ELR (cell line): ENCODE results near the gene TRH.

ENCODE experiments used
- DNase-seq: peaks from one replicate; pipeline ENCODE4 v3.0.0-alpha.2; 2015; ENCODE audit warnings: low read depth

TRH gene, protein sequence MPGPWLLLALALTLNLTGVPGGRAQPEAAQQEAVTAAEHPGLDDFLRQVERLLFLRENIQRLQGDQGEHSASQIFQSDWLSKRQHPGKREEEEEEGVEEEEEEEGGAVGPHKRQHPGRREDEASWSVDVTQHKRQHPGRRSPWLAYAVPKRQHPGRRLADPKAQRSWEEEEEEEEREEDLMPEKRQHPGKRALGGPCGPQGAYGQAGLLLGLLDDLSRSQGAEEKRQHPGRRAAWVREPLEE

DNA sequence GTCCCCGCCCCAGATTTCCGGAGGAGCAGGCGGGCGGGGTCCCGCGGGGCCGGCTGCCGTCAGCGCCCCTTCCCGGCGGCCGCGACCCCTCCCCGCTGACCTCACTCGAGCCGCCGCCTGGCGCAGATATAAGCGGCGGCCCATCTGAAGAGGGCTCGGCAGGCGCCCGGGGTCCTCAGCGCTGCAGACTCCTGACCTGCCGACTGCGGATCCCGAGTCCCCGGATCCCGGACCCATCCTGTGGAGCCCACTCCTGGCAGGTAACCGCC lies at the start of gene TRH:
Gene TRH (plus strand): TSS at position 157 of the 269 bp plus-strand sequence. CDS start 1,097 bp downstream, outside the sequence.
- no peak for DNase-seq

DNA sequence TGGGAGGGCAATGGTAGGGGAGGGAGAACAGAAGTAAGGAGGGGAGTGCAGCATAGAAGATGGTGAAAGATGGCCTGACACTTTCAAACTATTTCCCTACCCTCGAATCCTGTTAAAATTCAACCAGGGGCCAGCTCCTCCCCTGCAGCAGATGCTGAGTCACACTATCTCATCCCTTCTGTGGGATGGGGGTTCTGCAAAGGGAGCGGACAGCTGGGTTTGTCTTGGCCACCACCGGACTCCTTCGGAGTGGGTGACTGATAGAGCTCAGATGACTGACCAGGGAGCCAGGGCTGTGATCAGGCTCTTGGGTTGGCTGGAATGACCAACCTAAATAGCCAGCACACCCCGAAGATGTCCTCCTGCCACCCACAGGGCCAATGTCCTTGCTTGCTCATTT lies 47.4 kb upstream of the TRH start:
- DNase-seq = no peak

DNA sequence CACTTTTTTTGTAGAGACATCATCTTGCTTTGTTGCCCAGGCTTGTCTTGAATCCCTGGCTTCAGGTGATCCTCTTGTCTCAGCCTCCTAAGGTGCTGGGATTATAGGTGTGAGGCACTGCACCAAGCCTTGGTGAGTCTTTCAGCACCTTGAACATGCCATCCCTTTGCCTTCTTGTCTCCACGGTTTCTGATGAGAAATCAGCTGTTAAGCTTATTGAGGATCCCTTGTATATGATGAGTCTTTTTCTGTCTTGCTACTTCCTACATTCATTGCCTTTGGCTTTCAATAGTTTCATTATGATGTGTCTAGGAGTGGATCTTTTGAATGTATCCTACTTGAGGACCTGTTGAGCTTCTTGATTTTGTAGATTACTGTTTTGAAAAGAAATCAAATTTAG lies 45.1 kb upstream of the TRH start:
- no peak for DNase-seq

DNA sequence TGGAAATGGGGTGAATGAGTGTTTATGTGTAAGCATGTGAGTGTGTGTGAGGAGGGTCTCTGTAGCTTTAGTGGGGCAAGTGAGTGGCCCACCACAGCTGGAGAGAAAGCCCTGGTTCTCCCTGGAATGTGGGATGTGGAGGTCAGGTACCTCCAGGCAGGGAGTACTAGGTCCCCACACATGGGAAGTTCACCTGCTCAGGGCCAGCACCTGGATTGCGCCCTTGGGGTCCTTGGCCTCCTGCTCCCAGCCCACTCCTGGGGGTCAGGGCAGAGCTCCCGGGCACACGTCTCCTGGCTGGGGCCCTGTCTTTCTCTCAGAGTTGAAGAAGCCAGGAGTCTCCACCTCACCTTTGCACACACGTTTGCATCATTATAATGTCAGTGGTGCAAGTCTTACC lies 41.0 kb upstream of the TRH start:
- DNase-seq = no peak

DNA sequence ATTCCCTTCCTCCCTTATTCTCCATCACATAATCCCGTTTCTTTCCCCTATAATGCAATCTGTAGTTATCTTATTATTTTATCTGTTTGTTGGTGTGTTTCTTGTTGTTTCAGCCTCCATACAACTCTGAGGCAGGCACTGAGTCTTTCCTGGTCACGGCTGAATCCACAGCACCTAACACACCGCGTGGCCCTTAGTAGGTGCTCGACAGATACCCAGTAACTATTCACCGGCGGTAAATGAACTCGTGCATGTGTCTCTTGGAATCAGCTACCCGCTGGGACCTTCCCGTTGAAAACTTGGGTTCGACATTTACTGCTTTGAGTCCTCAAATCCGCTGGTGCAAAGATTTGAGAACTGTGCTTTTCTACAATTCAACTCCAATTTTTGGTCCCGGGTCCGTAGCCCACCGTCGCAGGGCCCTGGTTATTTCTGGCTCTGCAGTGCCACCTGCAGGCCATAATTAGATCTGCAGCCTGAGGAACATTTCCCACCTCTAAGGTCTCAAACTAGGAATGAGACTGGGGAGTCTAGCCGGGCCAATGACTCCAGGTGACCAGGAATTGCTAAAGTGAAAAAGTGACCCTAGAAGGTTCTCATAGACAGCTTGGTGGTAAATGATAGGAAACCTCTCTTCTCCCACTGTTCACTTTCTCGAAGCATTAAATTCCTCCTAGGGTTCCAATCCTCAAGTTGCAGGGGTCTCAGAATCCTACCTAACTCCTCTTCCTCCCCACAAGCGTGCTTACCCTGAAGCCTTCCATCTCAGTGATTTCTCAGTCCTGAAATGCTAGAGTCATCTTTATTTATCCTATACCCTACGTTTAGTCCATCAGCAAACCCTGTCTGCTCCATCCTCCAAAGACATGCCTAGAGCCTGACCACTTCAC lies 40.0 kb upstream of the TRH start:
- peak; percentile 38 for DNase-seq

DNA sequence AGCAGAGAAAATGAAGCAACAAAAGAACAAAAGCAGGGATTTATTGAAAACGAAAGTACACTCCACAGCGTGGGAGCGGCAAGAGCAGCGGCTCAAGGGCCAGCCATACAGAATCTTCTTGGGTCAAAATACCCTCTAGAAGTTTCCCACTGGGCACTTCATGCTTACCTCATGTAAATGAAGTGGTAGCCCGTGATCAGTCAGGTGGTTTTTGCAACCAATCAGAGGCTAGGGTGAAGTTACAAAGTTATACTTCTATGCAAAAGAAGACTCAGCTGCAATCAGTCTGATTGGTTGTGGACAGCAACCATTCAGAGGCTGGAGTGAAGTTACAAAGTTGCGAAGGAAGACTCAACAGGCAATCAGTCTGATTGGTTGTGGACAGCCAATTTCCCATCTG lies 37.8 kb upstream of the TRH start:
- peak; percentile 50 for DNase-seq

DNA sequence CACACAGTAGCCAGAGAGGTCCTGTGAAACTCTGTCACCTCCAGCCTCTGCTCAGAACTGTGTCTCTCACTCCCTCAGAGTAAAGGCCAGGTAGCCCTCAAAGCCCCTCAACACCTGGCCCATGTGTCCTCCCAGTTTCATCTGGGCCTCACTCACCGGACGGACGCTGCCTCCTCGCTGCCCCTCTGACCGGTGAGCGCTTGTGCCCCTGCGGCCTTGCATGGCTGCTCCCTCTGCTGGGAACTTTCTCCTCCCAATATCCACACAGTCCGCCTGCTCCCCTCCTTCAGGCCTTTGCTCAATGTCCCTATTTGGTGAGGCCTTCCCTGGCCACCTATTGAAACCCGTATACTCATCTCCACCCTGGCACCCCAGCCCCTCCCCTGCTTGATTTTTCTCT lies 36.8 kb upstream of the TRH start:
- no peak for DNase-seq

DNA sequence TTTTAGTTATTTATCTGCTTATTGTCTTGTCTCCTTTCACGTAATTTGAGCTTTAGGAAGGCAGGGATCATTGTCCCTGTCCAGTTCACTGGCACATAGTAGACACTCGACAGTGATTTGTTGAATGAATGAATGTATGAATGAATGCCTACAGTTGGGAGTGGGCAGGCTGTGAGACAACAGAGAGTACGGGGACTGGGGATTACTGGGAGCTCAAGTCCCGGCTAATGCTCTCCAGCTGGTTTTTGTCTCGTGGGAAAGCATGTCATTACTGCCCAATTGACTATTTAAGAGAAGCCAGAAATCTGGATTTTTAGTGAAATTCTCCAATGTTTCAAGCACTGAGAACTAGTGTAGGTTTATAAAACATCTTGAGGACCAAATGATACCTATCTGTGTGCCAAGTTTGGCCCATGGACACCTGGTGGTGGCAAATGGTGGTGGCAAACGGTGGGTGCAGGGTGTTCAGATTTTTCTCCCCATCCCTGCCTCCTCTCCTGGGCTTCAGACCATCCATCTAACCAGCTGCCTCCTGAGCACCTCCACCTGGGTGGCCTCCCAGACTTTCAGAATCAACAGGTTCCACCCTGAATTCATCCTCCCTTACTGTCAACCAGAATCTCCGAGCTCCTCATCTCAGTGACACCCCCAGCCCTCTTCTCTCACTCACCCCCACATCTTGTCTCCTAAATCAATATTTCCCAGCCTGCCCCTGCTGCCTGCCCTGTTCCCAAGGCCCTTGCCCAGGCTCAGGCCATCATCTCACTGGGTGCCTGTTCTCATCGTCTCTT lies 36.2 kb upstream of the TRH start:
- DNase-seq = no peak

DNA sequence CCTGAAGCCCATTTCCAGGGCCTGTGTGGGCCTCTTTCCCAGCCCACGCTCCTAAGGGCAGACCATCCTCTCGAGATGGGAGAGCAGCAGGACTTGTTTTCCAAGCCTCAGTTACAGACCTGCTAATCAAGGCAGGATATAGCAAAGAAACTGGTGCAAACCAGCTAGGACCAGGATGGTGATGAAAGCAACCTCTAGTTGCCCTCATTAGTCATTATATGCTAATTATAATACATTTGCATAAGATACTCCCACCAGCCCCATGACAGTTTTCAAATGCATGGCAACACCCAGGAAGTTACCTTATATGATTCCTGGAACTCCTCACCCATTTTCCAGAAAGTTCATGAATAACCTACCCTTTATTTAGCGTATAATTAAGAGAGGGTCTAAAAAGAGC lies 34.4 kb upstream of the TRH start:
- peak; percentile 16 for DNase-seq

DNA sequence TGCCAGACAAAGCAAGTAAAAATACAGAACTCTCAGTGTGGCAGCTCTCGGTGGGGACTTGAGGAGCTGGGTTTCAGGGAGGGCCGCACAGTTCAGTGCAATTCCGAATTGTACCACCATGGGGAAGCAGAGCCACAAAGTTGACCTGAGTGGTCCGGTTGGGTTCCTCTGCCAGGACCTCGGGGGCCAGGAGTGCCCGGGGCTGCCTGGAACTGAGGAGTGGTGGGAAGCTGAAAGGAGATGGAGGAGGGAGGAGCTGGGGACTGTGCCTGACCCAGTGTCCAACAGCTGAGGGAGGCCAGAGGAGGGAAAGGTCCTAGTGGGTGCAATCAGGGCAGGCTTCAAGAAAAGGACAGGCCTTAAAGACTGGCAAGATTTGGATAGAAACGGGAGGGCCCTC lies 32.2 kb upstream of the TRH start:
- peak; percentile 68 for DNase-seq

DNA sequence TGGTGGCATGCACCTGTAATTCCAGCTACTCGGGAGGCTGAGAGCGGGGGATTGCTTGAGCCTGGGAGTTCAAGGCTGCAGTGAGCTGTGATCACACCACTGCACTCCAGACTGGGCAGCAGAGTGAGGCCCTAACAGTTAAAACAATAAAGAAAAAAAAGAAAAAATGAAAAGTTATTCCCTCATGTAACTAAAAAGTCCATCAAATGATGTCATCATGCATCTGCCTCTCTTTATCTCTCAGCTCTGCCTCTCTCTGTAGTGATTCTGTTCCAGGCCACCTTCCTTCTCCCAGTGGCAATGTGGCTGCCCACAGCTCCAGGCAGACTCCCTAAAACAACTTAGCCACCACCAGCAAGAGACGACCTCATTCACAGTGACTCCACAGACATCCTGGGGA lies 31.5 kb upstream of the TRH start:
- DNase-seq = no peak

DNA sequence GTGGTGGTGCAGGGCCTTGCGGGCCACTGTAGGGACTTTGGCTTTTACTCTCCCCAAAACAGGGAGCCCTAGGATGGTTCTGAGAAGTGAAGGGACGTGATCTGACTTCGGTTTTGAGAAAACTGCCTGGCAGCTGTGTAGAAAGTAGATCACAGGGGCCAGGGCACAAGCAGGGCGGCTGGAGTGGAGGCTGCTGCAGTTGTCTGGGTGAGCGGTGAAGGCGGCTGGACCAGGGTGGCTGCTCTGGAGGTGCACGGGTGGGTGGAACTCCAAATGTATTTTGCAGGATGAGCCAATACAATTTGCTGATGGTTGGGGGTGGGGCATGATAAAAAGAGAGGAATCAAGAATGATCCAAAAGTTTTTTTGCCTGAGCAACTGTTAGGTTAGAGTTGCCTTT lies 29.8 kb upstream of the TRH start:
- DNase-seq = no peak

DNA sequence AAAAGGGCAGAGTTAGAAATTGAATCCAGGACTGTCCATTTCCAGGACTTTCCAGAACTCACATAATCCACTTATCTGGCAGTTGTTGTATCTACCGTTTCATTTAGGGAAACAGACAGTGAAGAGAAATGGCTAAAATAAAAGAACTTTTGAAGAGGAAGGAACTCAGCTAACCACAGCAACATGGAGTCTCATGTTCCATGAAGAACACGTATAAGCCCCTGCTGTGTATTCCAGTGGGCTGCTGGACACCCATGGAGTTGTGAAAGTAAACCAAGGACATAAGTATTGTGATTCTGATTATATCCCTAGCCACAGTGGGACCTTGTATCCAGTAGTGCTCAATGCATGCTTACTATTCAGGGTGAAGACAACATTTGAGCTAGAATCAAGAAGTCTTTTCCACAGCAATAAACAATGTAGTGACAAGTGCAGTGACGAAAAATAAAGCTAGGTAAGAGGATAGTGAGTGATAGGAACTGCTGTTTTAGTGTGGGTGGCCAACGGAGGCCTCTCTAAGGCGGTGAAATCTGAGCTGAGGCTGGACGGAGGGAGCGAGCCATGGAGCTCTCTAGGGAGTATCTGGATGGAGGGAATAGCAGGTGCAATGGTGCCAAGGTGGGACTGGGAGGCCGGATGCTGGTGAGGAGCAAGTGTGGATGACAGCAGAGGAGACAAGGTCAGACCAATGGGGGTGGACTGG lies 26.8 kb upstream of the TRH start:
- no peak for DNase-seq

DNA sequence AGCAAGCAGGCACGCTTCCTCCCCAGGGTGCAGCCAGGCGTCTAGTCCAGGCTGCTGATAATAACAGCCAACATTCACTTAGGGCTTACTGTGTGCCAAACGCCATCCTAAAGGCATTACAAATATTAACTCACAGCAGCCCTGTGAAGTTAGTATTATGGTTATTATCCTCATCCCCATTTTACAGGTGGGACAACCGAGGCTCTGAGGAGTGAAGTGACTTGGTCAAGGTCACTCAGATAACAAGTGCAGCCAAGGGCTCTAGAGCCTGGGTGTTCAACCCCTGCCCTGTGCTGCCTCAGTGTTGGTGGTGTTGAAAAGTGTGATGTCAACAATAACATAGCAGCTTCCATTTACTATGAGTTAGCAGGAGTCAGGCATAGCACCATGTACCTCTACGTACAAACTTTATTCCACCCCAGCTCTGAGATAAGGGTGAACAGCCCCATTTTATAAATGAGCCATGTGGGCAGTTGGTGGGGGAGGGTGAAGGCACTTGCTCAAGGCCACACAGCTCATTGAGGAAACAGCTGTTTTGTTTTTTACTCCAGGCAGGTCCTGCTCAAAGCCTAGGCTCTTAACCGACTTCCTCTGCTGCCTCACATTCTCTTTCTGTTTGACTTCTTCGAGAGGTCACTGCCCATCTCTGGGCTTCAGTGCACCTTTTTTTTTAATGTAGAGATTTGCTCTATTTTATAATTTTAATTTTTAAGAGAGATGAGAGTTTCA lies 24.0 kb upstream of the TRH start:
- no peak for DNase-seq

DNA sequence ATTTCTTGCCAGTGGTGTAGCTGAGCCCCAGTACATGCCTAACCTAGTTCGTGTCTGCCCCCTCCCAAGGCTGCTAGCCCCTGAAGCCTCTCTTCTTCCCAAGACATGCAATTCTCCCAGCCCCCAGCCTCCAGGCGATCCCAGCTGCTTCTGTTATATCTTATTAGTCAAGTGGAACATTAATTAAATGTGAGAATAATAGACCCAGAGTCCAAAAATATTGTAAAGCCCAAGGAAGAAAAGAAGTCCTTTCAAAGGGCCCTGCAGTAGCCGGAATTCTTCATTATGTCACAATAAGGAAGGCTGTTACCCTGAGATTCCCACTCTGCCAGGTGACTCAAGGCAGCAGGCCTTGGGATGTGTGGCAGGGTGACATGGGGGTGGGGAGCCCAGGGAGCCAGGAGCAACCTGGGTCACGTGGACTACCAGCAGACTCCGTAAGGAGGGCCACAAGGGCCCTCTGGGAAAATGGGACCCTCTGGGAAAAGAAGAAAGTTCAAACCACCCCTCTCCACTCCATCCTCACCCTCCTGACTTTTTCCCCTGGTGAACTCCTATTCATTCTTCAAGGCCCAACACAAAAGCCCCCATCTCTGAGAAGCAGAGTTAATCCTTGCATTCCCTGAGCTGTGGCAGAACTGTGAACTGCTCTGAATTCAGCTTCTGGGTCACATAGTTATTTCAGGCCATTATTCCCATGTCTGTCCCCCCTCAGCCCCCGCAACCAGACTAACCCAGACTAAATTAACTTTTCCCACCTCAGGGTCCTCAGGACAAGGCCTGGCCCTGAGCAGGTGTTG lies 21.8 kb upstream of the TRH start:
- DNase-seq = no peak

DNA sequence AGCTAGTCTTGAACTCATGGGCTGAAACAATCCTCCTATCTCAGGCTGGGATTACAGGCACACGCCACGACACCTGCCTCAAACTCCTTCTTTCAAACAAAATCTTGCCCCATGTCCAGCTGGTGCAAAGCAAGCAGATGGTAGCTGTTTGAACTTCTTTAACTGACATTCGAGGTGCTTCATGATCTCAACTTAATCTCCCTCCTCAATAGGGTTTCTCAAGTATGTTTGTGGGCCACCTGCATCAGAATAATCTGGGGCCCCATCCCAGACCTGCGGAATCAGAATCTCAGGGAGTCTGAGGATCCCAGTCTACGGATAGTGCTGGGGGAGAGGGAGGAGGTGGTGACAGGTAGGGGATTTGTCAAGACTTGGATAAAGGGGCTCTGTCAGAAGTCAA lies 20.9 kb upstream of the TRH start:
- no peak for DNase-seq

DNA sequence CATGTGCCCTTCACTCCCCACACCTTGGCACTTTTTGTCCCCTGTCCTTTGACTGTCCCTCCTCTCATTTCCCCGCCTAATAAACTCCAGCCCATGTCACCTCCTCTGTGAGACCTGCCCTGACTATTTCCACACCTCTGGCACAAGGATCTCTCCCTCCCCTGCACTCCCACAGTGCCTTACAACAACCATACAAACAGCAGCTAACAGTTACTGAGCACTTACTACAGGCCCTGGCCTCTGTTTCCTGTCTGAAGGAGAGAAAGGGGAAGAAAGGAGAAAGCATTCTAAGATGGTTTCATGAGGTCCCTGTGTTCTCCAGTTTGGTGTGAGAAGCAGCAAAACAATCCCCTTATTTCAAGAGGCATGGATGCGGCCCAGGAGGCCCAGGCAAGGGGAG lies 20.0 kb upstream of the TRH start:
- no peak for DNase-seq

DNA sequence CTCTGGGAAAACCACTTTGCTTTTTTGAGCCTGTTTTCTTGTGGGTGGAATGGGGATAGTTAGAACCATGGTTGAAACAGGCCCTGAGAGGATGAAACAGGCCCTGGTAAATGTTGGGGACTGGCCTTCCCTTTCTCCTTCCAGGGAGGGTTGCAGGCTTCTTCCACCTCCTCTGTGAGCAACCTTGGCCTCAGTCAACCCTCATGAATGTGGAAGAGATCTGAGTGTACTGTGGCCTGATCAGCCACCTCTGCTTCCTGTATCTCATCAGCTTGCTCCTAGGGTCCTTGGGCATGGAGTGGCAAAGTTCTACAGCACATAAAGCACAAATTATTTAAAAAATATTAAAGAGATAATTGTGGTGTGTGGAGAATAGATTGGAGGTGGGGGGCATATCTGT lies 17.6 kb upstream of the TRH start:
- DNase-seq = no peak

DNA sequence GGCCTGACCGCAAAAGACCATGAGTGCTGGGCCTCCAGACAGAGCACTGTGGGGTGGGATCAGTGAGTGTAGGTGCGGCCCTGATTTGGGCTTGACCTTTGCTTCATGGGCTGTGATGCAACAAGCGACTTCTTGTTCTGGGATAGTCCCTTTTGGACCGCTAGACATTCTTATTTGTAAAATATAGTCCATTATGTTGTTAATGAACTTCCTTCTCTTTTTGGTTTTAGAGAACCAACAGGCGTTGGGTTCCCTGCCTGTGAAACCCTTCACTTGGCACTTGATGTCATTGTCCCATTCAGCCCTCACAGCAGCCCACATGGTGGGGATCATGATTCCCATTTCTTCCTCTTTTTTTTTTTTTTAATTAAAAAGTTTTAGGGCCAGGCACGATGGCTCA lies 15.8 kb upstream of the TRH start:
- DNase-seq = no peak

DNA sequence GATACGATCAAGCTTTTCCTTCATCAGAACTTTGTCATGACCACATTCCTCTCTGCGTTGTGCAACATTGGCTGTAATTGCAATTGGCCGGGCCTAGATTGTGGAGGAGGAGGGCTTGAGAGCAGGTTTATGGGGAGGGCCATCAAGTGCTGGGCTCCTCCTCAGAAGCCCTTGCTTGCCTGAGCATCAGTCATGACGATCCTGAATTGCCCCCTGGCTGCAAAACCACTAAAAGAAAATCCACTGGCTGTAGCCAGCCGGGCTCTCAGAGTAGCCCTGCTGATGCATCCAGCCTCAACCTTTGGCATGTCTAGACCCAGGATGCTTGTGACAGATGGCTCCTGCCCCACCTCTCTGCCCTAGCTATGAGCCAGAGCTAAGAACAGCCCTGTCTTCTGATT lies 13.4 kb upstream of the TRH start:
- no peak for DNase-seq

DNA sequence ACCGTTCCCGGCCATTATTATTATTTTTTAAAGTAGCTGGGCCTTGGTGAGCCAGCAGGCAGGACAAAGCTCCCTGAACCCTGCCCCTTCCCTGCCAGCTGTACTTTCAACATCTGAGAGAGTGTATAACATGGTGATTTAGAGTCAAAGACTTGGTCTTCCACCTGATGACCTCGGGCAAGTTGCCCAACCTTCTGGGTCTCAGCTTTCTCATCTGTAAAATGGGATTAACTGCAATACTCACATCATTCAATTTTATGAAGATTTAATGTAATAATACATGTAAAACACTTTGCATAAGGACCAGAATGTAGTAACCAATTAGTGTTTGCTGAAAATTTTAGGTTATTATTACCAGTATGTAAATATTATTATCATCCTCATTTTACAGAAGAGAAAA lies 11.9 kb upstream of the TRH start:
- no peak for DNase-seq
